HG03175 (cell line): Measurements from ENCODE around the gene GPR180.
A peak's percentile ranks its signal among the peaks of the same experiment; 100 is the strongest.

ENCODE experiments used
- ATAC-seq: cut with Tn5 transposase; IDR thresholded peaks from one replicate; pipeline ENCODE4 v1.9.1; 2021; ENCODE audit warnings: mild to moderate bottlenecking, moderate library complexity; ENCODE audit not compliant: unreplicated experiment

Gene GPR180

GRCh38 chr13:94601446-94602431, at the start of gene GPR180:
Gene GPR180 (plus strand): TSS chr13:94601857. CDS start chr13:94601928, 71 bp downstream.
- peak; percentile 99 for ATAC-seq

DNA sequence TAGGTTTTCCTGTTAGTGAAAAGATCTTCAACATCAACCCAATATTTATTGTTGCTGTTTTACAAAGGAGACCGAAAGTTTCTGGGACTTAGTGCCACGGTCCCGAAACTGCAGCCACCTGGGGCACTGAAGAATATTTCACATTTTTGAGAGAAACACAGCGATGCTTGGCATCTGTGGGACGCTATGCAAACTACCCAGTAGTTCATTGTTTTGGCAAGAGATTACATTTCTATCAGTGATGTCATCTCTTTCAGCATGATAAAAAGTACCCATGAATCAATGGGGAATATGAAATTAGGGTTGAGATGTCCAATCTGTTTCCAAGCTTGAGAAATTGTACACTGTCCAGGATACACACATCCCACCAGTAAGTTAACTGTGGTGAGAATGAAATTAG, 49.6 kb upstream of the GPR180 start:
- no peak for ATAC-seq

- ATAC-seq, result no peak
Observed at GRCh38 chr13:94553766-94554165, 47.9 kb upstream of the GPR180 start.

DNA sequence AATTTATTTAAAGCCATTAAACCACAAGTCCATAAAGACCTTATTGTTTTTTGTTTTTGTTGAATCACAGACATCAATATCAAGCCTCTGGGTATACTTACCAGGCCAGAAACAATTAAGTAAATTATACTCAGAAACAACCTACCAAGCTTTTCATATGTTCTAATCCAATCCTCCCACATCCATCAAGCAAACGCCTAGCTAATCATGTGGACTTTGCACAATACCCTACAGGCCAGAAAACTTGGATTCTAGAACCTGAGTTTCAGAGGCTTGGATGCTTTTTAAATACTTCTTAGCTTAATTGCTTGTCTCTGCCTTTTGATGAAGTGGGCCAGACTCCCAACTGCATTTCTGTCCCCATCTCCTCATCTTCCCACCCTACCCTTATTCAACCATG, 45.6 kb upstream of the GPR180 start:
- ATAC-seq, result no peak

DNA sequence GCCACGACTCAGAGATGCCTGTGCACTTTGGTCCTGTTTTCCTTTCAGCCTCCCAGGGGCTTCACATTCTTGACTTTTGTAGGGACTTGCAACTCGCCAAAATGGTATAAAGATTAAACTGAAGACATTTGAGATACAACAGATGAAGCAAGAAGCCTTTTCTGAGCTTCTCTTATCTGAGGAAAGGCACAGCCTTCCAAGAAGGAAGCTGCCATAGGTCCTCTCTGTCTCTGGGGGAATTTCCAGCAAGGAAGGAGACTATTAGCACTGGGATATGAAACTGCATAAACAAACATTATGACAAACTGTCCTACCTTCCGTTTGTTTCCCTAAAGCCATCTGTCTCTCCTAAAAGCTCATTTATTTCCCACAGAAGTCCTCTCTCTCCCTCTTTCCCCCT, 45.0 kb upstream of the GPR180 start:
- no peak for ATAC-seq

DNA sequence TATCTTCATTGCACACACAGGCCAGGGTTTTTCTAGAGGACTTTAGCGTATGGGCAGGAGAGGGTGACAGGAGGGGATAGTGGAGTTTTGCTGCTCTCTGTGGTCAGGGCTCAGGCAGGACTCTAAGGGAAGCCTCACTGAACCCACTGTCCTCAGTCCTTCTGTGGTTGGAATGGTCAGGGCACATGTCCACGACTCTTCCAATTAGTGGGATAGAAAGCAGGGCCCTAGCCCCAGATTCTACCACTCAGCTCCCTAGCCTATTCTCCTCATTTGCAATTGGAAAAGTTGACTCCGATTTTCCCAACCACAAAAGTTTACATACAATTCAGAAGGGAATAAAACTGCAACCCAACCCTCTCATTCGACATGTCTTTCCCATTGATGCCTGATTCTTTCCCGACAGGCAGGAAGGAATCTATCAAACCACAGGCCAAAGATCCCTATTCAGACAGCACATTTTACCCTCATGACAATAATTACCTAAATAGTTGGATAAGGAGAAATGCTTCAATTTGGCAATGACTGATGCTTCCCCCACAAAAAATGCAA, 43.9 kb upstream of the GPR180 start:
- no peak for ATAC-seq

- no peak for ATAC-seq
Observed at GRCh38 chr13:94558716-94559115, 42.9 kb upstream of the GPR180 start.

DNA sequence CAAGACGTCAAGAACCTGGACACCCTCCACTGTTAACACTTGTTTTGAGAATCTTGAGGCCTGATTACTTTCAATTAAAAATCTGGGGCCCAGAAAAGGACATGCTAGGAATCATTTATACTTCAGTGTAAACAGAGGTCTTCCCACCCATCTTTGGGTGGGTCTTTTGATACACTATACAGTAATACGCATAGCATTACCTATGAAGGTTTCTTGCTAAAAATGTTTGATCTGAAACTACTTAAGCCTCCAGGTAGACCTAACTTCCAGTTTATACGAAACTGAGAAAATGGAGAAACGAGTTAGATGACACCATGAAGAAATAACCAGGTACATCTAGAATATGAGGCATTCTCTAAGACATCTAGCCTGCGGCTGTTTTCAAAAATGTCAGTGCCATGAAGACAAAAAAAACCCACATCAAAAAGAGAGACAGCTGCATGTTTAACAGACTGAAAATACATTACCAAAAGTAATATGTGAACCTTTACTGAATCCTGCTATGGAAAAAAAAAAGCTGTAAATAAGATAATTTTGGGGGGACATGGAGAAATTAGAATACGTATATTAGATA, 42.3 kb upstream of the GPR180 start:
- no peak for ATAC-seq

GRCh38 chr13:94560116-94560515, 41.5 kb upstream of the GPR180 start:
- no peak for ATAC-seq

- ATAC-seq, result no peak
Observed at GRCh38 chr13:94561126-94561525, 40.5 kb upstream of the GPR180 start.

DNA sequence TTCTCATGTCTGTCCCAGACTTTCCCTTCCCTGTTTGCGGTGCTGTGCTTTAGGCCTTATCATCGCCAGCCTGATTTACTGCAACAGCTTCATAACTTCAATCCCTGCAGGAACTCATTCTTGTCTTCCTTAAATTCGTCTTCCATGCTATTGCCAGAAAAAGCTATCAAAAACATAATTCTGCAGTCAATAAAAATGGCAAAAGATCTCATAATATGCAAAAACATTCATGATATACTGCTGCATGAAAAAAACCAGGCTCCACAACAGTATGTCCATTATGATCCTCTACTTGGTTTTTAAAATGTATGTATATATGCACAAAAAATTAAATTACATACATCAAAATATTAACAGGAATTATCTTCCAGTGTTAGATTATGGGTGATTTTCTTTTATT, 34.1 kb upstream of the GPR180 start:
- ATAC-seq, result no peak

- no peak for ATAC-seq
Observed at GRCh38 chr13:94568443-94568842, 33.2 kb upstream of the GPR180 start.

GRCh38 chr13:94569615-94570014, 32.0 kb upstream of the GPR180 start:
- ATAC-seq, result no peak

- ATAC-seq, result no peak
Observed at GRCh38 chr13:94579063-94579462, 22.6 kb upstream of the GPR180 start.

- no peak for ATAC-seq
Observed at GRCh38 chr13:94583926-94584325, 17.7 kb upstream of the GPR180 start.

DNA sequence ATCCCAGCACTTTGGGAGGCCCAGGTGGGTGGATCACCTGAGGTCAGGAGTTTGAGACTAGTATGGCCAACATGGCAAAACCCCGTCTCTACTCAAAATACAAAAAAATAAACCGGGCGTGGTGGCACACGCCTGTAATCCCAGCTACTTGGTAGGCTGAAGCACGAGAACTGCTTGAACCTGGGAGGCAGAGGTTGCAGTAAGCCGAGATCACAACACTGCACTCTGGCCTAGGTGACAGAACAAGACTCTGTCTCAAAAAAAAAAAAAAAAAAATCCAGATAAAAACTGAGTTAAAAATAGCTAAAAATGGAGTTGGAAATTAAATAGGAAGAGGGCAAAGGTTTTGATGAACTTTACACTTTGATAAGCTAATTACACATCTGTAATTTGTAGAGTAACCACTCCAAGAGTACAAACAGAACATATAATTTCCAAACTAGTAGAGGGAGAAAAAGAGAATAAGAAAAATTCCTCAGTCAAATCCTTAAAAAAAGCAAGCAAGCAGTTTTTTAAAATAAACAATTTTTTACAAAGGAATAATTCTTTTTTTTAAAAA, 16.0 kb upstream of the GPR180 start:
- no peak for ATAC-seq

DNA sequence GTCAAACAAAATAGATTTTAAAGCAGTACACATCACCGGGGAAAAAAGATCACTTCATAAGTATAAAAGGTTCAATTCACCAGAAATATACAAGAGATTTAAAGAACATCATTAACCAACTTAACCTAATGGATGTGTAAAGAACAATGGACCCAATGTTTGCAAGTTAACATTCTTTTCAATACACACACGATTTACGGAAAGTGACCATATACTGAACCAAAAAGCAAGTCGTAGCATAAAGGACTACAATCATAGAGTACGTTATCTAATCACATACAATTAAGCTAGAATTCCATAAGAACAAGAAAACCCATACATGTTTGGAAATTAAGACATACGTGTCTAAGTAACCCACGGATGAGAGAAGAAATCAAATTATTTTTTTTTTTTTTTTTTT, 15.3 kb upstream of the GPR180 start:
- ATAC-seq, result no peak

GRCh38 chr13:94588541-94588940, 13.1 kb upstream of the GPR180 start:
- no peak for ATAC-seq

DNA sequence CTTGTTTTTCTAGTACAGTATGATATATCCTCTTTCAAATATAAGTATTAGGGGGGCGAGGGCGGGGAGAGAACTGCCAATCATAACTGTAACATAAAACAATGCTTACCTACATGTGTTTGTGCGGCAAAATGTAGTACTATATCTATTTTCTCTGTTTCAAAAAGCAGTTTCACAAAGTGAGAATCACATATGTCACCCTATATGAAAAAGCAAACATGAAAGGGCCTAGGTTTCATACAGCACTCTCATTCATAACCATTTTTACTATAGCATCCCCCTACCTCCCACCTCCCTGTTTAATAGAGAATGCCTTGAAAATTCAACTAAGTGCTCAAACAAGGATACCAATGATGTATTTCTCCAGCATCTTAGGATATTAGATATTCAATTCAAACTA, 10.9 kb upstream of the GPR180 start:
- ATAC-seq, result no peak

GRCh38 chr13:94595001-94595949, 6.4 kb upstream of the GPR180 start:
- ATAC-seq, result peak; percentile 58
